Measurements from ENCODE around the gene DDX41. TPM values are rescaled to one million over a fixed set of nuclear protein-coding genes. Genes with fewer than 3 reads are reported as not detected.

The DDX41 gene
- total and polyA plus RNA-seq, 10 of the 15 experiments (the other 5 are each of a cell fraction or from before 2014, with no cell fraction given), result 32.7 to 215 (median 93.6) TPM

GRCh38 chr5:177496727-177497291, 20.0 kb downstream of the DDX41 start:
- ChIA-PET CTCF (interaction anchor here (0.7 to 4.9 kb wide), 13 partner anchors 9 to 187 kb away, joined by 3 to 36 read pairs (median 5); partner anchors contain the start of genes DOK3 and F12), SMC1A (ENCODE audit: uncharacterized antibody, unreplicated experiment) (interaction anchor here (0.7 to 2.2 kb wide), 9 partner anchors 11 to 961 kb away, joined by 3 to 10 read pairs (median 4); no protein-coding TSS in a partner anchor), POLR2A (interaction anchor here (1.0 to 4.2 kb wide), 10 partner anchors 12 to 132 kb away, joined by 3 to 19 read pairs (median 4); partner anchors contain the start of genes DOK3 and GRK6), RAD21 (ENCODE audit: unreplicated experiment) (interaction anchor here (0.7 to 1.8 kb wide), 9 partner anchors 11 to 108 kb away, joined by 3 to 17 read pairs (median 6); no protein-coding TSS in a partner anchor)
- H3K27me3 ChIP-seq (replicated peaks in 1 of 2; ENCODE audit: control insufficient read depth in 2 of 2, insufficient read depth in 2 of 2, low read length in 1 of 2), result no peaks in the 10 kb centered on the region; a peak in 1 of 4 replicates
- peaks cover 0 to 2% of the 10 kb centered on the region in 2 experiments; a peak in 2 of 4 replicates for H3K36me3 ChIP-seq (ENCODE audit: control insufficient read depth in 2 of 2, insufficient read depth in 2 of 2, low read length in 1 of 2)
- FAIRE-seq (no peak), DNase-seq (ENCODE audit: low read depth, low spot score) (no peak), ATAC-seq (peak; percentile 6)
- H3K4me1 ChIP-seq (ENCODE audit: control insufficient read depth, insufficient read depth, low read length), result peaks cover 38% of the 10 kb centered on the region
- peak overlapping the region; percentile 74 for H3K27ac ChIP-seq (ENCODE audit: control insufficient read depth, insufficient read depth)
- no TSS peak for BruUV-seq (replicated peaks)
- H3K9me3 ChIP-seq (replicated peaks; ENCODE audit: control insufficient read depth, insufficient read depth, low read length), result no peaks in the 10 kb centered on the region
- peak overlapping the region; percentile 86 for H3K4me3 ChIP-seq
- no peak overlapping the region for H2AFZ ChIP-seq (ENCODE audit: control insufficient read depth, low read depth, low read length)
- peaks cover 6% of the 10 kb centered on the region for H3K79me2 ChIP-seq (ENCODE audit: control insufficient read depth, insufficient read depth, low read length)
- intact Hi-C loops (cut with micrococcal nuclease; ENCODE audit: unreplicated experiment), result loop anchor here (1.0 kb wide), 1 partner anchor 40 kb away; no protein-coding TSS in a partner anchor
- H3K4me2 ChIP-seq (ENCODE audit: control insufficient read depth, insufficient read depth), result peak overlapping the region; percentile 90
- TF ChIP-seq EGR1 (IDR thresholded peaks at IDR 0.05; ENCODE audit: borderline replicate concordance in 1 of 2, low read depth in 2 of 2, low read length in 2 of 2), result no peak
- peak in 1 of 2 experiments; percentile 77; a peak in 3 of 4 replicates for TF ChIP-seq SRF (IDR thresholded peaks at IDR 0.05; ENCODE audit: low read depth in 2 of 2, low read length in 2 of 2)
- peak overlapping the region; percentile 68 for H3K9ac ChIP-seq (ENCODE audit: control insufficient read depth, insufficient read depth, low read length)
- no peaks in the 10 kb centered on the region for H4K20me1 ChIP-seq (ENCODE audit: control insufficient read depth, insufficient read depth)
- 5% methylated on average over 17 of the region's 29 CpGs for WGBS (ENCODE audit: insufficient coverage, insufficient replicate concordance, low lambda C conversion rate, missing lambda C conversion rate)
- in situ Hi-C loops (cut with MboI), result no loop called here

- ChIA-PET SMC1A (ENCODE audit: uncharacterized antibody, unreplicated experiment) (interaction anchor here (0.7 to 2.2 kb wide), 5 partner anchors 14 to 186 kb away, joined by 3 to 11 read pairs (median 3); no protein-coding TSS in a partner anchor), RAD21 (ENCODE audit: unreplicated experiment) (interaction anchor here (1.1 to 2.8 kb wide), 8 partner anchors 12 to 185 kb away, joined by 3 to 17 read pairs (median 4); partner anchors contain the start of gene MXD3), CTCF (interaction anchor here (1.0 to 4.9 kb wide), 13 partner anchors 12 to 106 kb away, joined by 3 to 36 read pairs (median 5); partner anchors contain the start of gene DOK3), POLR2A (interaction anchor here (1.2 to 4.2 kb wide), 7 partner anchors 12 to 106 kb away, joined by 3 to 19 read pairs (median 6); partner anchors contain the start of genes DOK3 and GRK6)
- 54% methylated on average over 12 of the region's 12 CpGs for WGBS (ENCODE audit: insufficient coverage, insufficient replicate concordance, low lambda C conversion rate, missing lambda C conversion rate)
- intact Hi-C loops (cut with micrococcal nuclease; ENCODE audit: unreplicated experiment) (no loop called here), in situ Hi-C loops (cut with MboI) (no loop called here)
- Histone ChIP-seq H3K4me3 (peak overlapping the region; percentile 86), H3K27me3 (replicated peaks in 1 of 2; ENCODE audit: control insufficient read depth in 2 of 2, insufficient read depth in 2 of 2, low read length in 1 of 2) (no peaks in the 10 kb centered on the region; a peak in 1 of 4 replicates), H3K79me2 (ENCODE audit: control insufficient read depth, insufficient read depth, low read length) (peaks cover 6% of the 10 kb centered on the region), H4K20me1 (ENCODE audit: control insufficient read depth, insufficient read depth) (no peaks in the 10 kb centered on the region), H3K27ac (ENCODE audit: control insufficient read depth, insufficient read depth) (peak overlapping the region; percentile 60; the same call in 1 of the 2 replicates), H3K4me1 (ENCODE audit: control insufficient read depth, insufficient read depth, low read length) (peaks cover 32% of the 10 kb centered on the region), H3K9ac (ENCODE audit: control insufficient read depth, insufficient read depth, low read length) (peak overlapping the region; percentile 65), H2AFZ (ENCODE audit: control insufficient read depth, low read depth, low read length) (no peak overlapping the region), H3K4me2 (ENCODE audit: control insufficient read depth, insufficient read depth) (peak overlapping the region; percentile 90), H3K9me3 (replicated peaks; ENCODE audit: control insufficient read depth, insufficient read depth, low read length) (no peaks in the 10 kb centered on the region), H3K36me3 (ENCODE audit: control insufficient read depth in 2 of 2, insufficient read depth in 2 of 2, low read length in 1 of 2) (peaks cover 0 to 2% of the 10 kb centered on the region in 2 experiments; a peak in 2 of 4 replicates)
- no peak for DNase-seq (ENCODE audit: low read depth, low spot score)
- 0 out of 3 replicates have a peak, but pooled peaks have one; percentile 3 for ATAC-seq
- BruUV-seq (replicated peaks), result no TSS peak
- FAIRE-seq, result no peak
- TF ChIP-seq HDAC2 (IDR thresholded peaks at IDR 0.05) (no peak), ZNF687 (IDR thresholded peaks at IDR 0.05) (no peak)
- TF ChIP-seq, protein P1, sequence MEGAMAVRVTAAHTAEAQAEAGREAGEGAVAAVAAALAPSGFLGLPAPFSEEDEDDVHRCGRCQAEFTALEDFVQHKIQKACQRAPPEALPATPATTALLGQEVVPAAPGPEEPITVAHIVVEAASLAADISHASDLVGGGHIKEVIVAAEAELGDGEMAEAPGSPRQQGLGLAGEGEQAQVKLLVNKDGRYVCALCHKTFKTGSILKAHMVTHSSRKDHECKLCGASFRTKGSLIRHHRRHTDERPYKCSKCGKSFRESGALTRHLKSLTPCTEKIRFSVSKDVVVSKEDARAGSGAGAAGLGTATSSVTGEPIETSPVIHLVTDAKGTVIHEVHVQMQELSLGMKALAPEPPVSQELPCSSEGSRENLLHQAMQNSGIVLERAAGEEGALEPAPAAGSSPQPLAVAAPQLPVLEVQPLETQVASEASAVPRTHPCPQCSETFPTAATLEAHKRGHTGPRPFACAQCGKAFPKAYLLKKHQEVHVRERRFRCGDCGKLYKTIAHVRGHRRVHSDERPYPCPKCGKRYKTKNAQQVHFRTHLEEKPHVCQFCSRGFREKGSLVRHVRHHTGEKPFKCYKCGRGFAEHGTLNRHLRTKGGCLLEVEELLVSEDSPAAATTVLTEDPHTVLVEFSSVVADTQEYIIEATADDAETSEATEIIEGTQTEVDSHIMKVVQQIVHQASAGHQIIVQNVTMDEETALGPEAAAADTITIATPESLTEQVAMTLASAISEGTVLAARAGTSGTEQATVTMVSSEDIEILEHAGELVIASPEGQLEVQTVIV (IDR thresholded peaks at IDR 0.05; ENCODE audit: borderline replicate concordance, partially characterized antibody), result no peak
Measured at GRCh38 chr5:177496070-177496726, 20.6 kb downstream of the DDX41 start.

Data from GM12878 (cell line).